A549 treated with AZD9567 at 1 μM for 4 hours (cell line): ENCODE measurements around the gene RFX1. TPM values are rescaled to one million over a fixed set of nuclear protein-coding genes. Genes with fewer than 3 reads are reported as not detected.

ENCODE experiments used
- total RNA-seq: library from RNA; stranded (reverse); fragments of 200-300 nt; extraction: Qiagen RNA extraction; gene quantifications from 5 replicates; pipeline ENCODE4 v1.2.3, GENCODE V29; 2022; ENCODE audit not compliant: insufficient read depth

The RFX1 gene
- total RNA-seq, result 2.5 to 5.8 TPM (median 5.0 TPM) in 5 replicates

DNA sequence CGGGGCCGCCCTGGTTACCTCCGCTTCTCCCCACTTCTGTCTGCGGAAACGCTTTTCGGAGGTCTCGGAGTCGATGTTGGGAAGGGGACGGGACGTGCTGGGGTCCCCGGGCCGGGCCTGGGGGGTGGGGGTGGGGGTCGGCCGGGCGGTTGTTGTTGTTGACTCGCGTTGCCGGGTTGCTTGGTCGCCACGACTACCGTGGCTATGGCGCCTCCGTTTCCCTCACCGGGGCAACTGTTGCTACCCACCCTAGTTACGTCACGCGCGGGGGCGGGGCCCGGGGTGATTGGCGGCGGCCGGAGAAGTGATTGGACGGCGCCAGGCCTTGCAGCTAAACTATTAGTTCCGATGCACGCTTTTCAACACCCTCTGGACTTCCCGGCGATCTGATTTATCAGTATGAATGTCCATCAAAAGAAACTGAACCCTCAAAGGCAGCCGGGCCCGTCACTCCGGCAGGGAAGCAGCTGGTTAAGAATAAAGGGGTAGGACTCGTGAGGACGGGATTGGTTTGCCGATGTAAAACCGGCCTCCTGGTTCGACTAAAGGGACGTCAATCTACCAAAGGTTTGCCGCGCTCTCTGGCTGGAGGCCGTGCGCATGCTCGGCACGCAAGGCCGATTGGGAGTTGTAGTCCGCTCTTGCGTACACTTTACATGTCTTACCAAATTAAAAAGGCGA is at the start of gene RFX1:
TSS of gene RFX1 (minus strand) at position 236 of the 681 bp plus-strand sequence. CDS start 12,477 bp downstream, outside the sequence.

GRCh38 chr19:14031719-14032480 is 25.8 kb upstream of the RFX1 start, which contains the start of gene IL27RA:
IL27RA (plus strand) TSS chr19:14031762; CDS start chr19:14031873, 111 bp downstream.

GRCh38 chr19:14027856-14028450 is 21.8 kb upstream of the RFX1 start, which contains the start of gene RLN3:
RLN3 (plus strand) TSS chr19:14028148; CDS start chr19:14028205, 57 bp downstream.

DNA sequence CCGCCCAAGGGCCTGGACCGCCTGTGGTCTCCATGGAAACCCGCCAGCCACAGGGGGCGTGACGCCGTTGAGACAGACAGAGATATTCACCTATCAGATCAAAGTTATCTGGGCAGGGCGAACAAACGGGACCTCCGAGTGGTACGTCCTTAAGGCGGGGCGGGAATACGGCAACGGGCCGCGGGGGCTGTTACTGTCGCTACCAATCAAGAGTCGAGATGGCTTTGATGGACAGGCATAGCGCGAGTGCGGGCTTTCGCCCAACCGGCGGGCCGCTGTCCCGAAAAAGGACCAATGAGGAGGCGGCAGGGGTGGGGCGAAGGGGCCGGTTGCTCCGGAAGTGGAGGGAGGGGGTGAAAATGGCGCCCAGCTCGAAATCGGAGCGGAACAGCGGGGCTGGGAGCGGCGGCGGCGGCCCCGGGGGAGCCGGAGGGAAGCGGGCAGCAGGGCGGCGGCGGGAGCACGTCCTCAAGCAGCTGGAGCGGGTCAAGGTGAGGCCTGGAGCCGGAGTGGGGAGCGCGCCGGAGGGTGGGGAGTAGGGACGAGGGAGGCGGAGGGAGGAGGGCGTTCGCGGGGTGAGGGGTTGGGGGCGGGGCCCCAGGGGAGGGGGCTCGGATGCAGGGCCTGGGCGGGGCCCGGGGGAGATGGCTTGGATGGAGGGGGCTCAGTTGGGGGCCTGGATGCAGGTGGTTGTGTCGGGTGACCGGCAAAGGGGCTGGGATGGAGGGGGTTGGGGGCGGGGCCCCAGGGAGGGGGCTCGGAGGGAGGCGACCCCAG is 53.8 kb downstream of the RFX1 start, which contains the start of gene DCAF15:
TSS of gene DCAF15 (plus strand) at position 356 of the 777 bp plus-strand sequence. CDS start at position 360, 4 bp downstream.

GRCh38 chr19:13938301-13939064 is 67.6 kb downstream of the RFX1 start, which contains the start of gene PODNL1:
PODNL1 (minus strand) TSS chr19:13938417; CDS start chr19:13938181, 236 bp downstream.

Other genes starting within 250 kb of the RFX1 start
- 12.5 to 15.5 TPM (median 14.1 TPM) in 5 replicates for gene MRI1, start 241.8 kb downstream of the RFX1 start, total RNA-seq
- 128 to 211 TPM (median 206 TPM) in 5 replicates for gene C19orf53, start 231.9 kb downstream of the RFX1 start, total RNA-seq
- gene ZSWIM4, start 210.9 kb downstream of the RFX1 start, total RNA-seq, result 3.7 to 4.0 TPM (median 3.9 TPM) in 5 replicates
- gene NANOS3, start 129.2 kb downstream of the RFX1 start, total RNA-seq, result 2.3 to 3.1 TPM (median 2.5 TPM) in 4 of 5 replicates, not detected in the other
- 0.08 to 0.55 TPM (median 0.37 TPM) in 4 of 5 replicates, not detected in the other for gene BRME1, start 100.2 kb downstream of the RFX1 start, total RNA-seq
- gene CC2D1A, start 100.1 kb downstream of the RFX1 start, total RNA-seq, result 8.2 to 10.9 TPM (median 9.5 TPM) in 5 replicates
- 1.1 to 4.3 TPM (median 1.5 TPM) in 5 replicates for gene PODNL1, start 67.9 kb downstream of the RFX1 start, total RNA-seq
- 14.7 to 22.8 TPM (median 21.9 TPM) in 5 replicates for gene DCAF15, start 53.8 kb downstream of the RFX1 start, total RNA-seq
- not detected in 5 replicates for gene RLN3, start 21.8 kb upstream of the RFX1 start, total RNA-seq
- 7.7 to 9.5 TPM (median 9.1 TPM) in 5 replicates for gene IL27RA, start 25.4 kb upstream of the RFX1 start, total RNA-seq
- gene PALM3, start 55.8 kb upstream of the RFX1 start, total RNA-seq, result 1.6 to 2.4 TPM (median 2.3 TPM) in 5 replicates
- 3.9 to 4.9 TPM (median 4.5 TPM) in 4 of 5 replicates, not detected in the other for gene MISP3, start 66.5 kb upstream of the RFX1 start, total RNA-seq
- gene C19orf67, start 79.5 kb upstream of the RFX1 start, total RNA-seq, result not detected in 5 replicates
- gene SAMD1, start 84.4 kb upstream of the RFX1 start, total RNA-seq, result 28.7 to 39.0 TPM (median 35.6 TPM) in 5 replicates
- gene PRKACA, start 111.4 kb upstream of the RFX1 start, total RNA-seq, result 30.4 to 51.2 TPM (median 33.2 TPM) in 5 replicates
- gene ASF1B, start 130.3 kb upstream of the RFX1 start, total RNA-seq, result 24.6 to 35.1 TPM (median 34.0 TPM) in 5 replicates
- gene ADGRL1, start 199.8 kb upstream of the RFX1 start, total RNA-seq, result 3.6 to 11.0 TPM (median 4.3 TPM) in 5 replicates